B cell (primary cell): ENCODE data around the gene ATP10B.
"Not testable (repeated sequence)": the region's sequence is repeated elsewhere in the genome, so short reads cannot be mapped to it uniquely, and the experiment has no call there.

Experiments used
- EZH2 ChIP-seq: IDR thresholded peaks from 2 replicates; pipeline ENCODE4 v1.6.1; 2012; ENCODE audit warnings: borderline replicate concordance, low read depth, mild to moderate bottlenecking, moderate library complexity, low read length; ENCODE audit not compliant: insufficient read depth, poor library complexity, severe bottlenecking
- TF ChIP-seq, protein P1 (sequence below): fragments of 200-600 bp; IDR thresholded peaks from one replicate; pipeline ENCODE4 v1.8.0; 2022; ENCODE audit warnings: antibody characterized with exemption, mild to moderate bottlenecking

DNA sequence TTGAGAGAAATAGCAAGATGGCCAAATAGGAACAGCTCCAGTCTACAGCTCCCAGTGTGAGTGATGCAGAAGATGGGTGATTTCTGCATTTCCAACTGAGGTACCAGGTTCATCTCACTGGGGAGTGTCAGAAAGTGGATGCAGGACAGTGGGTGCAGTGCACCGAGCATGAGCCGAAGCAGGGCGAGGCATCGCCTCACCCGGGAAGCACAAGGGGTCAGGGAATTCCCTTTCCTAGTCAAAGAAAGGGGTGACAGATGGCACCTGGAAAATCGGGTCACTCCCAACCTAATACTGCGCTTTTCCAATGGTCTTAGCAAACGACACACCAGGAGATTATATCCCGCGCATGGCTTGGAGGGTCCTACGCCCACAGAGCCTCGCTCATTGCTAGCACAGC lies 39.0 kb downstream of the ATP10B start:
- TF ChIP-seq EZH2, result not testable (repeated sequence)
- TF ChIP-seq, protein P1, sequence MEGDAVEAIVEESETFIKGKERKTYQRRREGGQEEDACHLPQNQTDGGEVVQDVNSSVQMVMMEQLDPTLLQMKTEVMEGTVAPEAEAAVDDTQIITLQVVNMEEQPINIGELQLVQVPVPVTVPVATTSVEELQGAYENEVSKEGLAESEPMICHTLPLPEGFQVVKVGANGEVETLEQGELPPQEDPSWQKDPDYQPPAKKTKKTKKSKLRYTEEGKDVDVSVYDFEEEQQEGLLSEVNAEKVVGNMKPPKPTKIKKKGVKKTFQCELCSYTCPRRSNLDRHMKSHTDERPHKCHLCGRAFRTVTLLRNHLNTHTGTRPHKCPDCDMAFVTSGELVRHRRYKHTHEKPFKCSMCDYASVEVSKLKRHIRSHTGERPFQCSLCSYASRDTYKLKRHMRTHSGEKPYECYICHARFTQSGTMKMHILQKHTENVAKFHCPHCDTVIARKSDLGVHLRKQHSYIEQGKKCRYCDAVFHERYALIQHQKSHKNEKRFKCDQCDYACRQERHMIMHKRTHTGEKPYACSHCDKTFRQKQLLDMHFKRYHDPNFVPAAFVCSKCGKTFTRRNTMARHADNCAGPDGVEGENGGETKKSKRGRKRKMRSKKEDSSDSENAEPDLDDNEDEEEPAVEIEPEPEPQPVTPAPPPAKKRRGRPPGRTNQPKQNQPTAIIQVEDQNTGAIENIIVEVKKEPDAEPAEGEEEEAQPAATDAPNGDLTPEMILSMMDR, result not testable (repeated sequence)
